T-helper 2 cell (primary cell): ENCODE measurements around the gene TNNT3.
"Not testable (repeated sequence)": the region's sequence is repeated elsewhere in the genome, so short reads cannot be mapped to it uniquely, and the experiment has no call there.

Experiments
- DNase-seq, 5 experiments: peaks; one replicate each; pipeline versions ENCODE4 v3.0.0 to v3.0.0-alpha.2; 2012 to 2022
- total RNA-seq, 2 donors: gene quantifications; one replicate each; lab custom pipeline; 2026; lab: John Stamatoyannopoulos, UW

The TNNT3 gene
- 7.1 to 7.2 reads per million in 2 donors for total RNA-seq

DNA sequence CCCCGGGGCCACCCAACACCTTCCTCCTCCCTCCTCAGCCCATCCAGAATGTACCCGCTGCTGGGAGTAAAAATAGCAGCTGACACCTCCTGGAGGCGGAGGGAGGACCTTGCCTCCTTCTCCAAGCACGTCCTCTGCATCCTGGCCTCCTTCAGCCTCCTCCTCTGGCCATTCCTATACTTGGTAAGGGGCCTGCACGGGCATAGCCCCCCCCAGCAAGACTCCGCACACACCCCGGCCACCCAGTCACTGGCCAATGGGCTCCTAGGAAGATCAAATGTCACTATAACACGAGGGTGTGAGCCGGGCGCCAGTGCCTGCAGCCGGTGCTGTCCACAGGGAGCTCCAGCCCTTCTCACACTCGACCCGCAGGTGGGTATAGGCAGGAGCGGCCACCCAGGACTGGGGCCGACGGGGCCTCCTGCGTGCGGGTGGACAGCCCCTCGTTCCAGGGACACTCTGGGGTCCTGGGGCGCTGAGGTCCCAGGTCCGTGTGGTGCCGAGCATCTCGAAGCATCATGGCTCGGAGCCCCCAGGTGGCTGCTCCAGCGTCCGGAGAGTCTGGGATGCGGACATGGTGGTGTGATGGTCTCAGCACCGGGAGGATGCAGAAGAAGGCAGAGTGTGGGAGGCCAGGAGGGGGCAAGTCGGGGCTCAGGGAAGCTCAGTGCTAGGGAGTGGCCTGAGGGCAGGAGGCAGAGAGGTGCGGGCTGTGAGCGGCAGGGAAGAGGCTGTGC lies at the start of gene TNNT3:
TNNT3 (plus strand) TSS at position 313 of the 737 bp plus-strand sequence. CDS start 3,172 bp downstream, outside the sequence.
- no peak for DNase-seq

DNA sequence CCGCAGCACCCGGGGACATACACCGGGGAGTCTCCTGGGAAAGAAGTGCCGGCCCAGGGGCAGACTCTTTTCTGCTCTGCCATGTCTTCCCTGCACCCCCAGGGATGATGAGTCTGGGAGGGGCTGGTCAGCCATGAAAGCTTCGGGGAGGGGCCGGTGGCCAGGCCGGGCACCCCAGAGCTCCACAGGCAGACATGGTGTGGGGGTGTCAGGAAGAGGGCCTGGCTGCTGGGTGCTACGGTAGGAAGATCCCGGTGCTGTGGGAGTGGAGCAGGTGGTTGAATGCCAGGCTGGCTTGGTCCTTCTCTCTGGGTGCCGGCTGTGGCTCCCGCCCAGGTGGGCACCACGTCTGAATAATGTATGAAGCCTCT lies 49.2 kb upstream of the TNNT3 start:
- DNase-seq: no peak

DNA sequence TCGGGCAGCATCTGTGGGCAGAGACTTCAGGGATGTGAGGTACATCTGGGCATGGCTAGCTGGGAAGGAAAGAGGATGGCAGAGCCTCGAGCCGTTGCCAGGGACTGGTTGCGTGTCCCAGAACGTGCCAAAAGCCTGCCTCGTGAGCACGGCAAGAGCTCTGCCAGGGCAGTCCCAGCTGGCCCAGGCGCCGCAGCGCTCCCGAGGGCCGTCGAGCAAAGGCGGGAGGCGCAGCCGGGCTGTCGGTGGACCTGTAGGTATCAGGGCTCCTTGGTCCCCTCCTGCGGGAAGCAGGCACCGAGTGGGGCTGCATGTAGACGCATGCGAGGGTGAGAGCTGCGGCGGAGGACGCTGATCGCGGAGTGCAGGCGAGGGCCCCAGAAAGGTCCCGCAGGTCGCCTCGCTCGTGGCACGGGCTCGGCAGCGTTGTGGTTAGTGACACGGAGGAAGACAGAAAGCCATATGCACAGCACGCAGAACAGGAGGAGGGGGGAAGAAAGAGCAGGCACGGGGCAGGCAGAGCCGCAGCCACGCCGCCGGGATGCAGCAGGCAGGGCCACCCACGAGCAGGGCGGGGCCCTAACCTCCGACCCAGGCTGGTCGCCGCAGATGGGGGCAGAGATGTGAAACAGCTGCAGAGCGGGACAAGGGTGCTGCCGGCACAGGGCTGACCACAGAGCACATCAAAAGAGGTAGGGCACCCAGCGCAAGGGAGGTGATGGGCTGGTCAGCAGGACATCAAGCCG lies 48.6 kb upstream of the TNNT3 start:
- peak in 2 of 5 experiments; percentile 63 to 68 for DNase-seq

DNA sequence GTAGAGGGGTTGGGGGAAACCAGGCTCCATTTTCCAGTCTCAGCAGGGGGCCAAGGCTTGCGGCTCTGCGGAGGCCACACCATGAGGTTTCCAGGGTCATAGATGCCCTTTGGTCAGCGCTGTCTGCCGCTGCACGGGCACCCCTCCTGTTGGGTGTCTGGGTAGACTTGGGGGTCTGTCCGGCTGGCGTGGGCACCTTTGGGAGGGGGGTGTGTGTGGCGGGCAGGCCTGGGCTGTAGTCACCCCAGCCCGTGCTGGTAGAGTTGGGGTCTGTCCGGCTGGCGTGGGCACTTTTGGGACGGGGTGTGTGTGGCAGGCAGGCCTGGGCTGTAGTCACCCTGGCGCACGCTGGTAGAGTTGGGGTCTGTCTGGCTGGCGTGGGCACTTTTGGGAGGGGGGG lies 48.0 kb upstream of the TNNT3 start:
- no peak for DNase-seq

DNA sequence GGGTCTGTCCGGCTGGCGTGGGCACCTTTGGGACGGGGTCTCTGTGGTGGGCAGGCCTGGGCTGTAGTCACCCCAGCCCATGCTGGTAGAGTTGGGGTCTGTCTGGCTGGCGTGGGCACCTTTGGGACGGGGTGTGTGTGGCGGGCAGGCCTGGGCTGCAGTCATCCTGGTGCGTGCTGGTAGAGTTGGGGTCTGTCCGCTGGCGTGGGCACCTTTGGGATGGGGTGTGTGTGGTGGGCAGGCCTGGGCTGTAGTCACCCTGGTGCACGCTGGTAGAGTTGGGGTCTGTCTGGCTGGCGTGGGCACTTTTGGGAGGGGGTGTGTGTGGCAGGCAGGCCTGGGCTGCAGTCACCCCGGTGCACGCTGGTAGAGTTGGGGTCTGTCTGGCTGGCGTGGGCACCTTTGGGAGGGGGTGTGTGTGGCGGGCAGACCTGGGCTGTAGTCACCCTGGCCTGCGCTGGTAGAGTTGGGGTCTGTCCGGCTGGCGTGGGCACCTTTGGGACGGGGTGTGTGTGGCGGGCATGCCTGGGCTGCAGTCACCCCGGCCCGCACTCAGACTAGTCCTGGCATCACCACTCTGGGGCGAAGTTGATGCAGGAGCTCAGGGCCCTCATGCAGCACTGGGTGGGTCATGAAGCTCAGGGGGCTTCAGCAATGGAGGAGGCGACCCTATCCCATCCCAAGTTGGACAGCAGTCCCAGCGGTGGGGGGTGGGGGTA lies 47.1 kb upstream of the TNNT3 start:
- DNase-seq: no peak

DNA sequence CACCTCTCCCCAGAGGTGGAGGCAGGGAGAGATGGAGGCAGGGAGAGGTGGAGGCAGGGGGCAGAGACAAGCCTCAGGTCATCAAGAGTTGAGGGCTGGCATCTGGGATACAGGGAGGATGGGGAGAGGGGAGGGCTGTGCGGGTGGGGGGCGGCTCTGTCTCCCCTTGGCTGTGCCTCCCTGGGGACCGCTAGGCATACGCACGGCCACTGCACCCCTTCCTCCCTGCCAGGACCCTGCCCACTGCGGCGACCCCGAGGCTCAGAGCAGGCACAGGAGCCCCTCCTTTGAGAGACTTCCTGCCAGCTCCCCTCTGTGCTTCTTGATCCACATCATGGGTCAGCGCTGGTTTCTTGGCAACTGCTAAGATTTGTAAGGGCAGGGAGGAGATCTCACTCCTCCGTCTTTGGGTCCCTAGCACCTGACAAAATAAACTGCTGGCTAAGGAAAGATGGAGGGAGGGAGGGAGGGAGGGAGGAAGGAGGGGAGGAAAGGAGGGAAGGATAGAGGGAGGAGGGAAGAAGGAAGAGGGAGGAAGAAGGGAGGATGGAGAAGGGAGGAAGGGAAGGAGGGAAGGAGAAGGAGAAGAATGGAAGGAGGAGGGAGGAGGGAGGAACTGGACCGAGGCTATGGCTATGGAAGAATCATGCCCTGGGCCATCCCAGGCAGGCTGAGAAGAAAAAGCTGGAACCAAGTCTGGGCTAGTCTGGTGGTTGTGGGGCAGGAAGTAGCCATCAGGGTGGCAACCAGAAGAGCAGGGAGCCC lies 46.3 kb upstream of the TNNT3 start:
- DNase-seq: no peak

DNA sequence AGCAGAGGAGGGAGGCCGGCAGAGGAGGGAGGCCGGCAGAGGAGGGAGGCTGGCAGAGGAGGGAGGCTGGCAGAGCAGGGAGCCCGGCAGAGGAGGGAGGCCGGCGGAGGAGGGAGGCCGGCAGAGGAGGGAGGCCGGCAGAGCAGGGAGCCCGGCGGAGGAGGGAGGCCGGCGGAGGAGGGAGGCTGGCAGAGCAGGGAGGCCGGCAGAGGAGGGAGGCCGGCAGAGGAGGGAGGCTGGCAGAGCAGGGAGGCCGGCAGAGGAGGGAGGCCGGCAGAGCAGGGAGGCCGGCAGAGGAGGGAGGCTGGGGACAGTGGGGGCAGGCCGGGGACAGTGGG lies 45.7 kb upstream of the TNNT3 start:
- DNase-seq: not testable (repeated sequence)

DNA sequence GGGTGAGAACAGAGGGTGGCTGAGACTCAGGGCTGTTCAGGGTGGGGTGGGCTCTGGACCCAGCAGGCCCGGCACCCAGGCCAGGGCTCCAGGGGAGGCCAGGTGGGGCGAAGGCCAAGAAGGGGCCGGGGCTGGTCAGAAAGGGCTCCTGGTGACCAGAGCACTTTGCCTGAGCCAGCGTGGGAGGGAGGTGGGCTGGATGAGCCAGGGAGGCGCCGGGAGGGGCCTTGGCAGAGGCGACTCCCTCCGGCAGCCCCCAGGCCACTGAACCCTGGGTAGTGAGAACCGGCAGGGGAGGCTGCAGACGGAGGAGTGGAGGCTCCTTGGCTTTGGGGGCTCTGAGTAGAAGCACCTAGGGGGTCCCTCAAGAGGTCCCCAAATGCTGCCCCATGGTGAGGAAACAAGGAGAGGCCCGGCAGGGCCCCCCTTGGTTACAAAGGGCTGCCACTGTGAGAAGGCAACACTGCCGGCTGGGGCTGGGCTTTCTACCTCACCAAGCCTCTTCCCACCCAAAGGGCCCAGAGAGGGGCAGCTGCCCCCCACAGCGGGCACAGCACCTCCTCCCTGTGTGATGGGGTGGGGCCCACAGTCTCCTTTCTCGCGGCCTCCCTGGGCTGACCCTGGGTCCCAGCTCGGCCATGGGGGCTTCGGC lies 44.9 kb upstream of the TNNT3 start:
- peak in 1 of 5 experiments; percentile 4 for DNase-seq

DNA sequence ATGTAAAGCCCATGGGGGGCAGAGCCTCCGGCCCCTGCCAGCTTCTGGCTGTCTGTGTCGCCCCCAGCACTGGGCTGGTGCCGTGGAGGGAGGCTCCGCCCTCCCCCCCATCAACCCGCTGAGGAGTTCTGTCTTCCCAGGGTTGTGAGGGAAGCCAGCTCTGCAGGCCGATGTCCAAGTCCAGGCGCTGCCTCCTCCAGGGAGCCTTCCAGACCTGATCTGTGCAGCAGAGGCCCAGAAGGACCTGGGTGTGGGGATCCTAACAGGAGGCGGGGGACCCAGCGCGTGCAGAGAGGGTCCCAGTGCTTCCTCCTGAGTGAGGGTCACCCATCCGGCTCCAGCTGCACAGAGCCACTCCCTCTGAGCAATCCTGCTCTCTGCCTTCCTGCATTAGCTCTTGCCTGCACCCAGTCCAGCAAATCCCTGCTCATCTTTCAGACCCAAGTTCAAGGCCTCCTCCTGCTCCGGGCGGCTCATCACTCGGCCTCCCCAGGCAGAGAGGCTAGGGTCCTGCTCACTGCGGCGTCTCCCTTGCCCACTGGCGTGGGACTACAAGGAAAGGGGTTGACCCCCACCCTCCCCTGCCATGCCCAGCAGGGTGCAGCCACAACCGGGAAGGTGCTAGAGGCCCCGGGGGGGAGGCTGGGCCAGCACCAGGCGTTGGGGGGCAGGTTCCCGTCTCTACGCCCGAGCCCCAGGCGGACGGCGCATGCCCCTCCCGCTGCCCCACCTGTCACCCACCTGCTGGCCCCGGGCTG lies 44.2 kb upstream of the TNNT3 start:
- DNase-seq: peak in 1 of 5 experiments; percentile 7

DNA sequence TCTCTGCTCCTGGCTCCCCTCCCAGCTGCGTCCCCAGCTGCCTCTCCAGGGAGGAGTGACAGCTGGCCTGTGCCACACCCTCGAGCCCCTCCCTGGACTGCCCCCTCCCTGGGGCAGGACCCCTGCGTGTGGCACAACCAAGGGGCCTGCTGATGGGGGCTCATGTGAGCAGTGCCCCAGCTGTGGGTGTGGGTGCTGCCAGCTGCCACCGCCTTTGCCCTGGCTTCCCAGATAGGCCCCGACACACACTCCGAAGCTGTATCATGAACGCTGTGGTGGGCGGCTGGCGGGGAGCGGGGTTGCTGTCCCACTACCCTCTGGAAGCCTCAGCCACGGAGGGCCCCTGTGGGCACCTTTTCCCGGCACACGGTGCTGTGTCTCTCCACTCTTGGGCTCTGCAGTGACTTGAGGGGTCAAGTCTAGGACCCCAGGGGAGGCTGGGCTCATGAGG lies 43.6 kb upstream of the TNNT3 start:
- DNase-seq: not testable (repeated sequence)

DNA sequence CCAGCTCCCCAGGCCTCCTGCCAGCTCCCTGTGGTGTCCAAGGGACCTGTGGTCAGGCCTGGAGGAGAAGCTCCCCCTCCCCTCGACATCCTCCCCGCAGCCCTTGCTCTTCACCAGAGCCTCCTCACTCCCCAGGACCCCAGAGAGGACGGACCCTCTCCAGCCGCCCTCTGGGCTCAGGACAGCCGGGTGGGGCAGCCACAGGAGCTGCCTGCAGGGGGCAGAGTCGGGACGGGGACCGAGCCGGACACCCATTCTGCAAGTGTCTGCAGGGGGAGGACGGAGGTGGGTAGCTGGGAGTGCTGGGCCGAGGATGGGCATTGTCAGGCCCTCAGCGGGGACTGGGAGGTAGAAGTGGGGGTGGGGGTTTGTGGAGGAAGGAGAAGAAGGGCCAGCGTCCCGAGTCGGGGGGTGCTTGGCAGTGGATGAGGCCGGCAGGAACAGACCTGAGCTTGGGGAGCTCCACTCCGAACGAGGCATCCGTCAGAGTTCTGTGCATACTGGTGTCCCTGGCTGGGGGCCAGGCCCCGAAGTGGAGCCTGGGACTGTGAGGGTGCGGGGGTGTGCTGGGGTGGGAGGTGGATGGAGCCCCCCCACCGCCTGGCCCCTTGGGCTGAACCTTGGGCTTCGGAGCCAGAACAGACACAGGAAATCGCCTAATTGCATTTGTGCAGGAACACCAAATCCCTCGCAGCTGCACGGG lies 43.0 kb upstream of the TNNT3 start:
- peak in 1 of 5 experiments; percentile 9 for DNase-seq

DNA sequence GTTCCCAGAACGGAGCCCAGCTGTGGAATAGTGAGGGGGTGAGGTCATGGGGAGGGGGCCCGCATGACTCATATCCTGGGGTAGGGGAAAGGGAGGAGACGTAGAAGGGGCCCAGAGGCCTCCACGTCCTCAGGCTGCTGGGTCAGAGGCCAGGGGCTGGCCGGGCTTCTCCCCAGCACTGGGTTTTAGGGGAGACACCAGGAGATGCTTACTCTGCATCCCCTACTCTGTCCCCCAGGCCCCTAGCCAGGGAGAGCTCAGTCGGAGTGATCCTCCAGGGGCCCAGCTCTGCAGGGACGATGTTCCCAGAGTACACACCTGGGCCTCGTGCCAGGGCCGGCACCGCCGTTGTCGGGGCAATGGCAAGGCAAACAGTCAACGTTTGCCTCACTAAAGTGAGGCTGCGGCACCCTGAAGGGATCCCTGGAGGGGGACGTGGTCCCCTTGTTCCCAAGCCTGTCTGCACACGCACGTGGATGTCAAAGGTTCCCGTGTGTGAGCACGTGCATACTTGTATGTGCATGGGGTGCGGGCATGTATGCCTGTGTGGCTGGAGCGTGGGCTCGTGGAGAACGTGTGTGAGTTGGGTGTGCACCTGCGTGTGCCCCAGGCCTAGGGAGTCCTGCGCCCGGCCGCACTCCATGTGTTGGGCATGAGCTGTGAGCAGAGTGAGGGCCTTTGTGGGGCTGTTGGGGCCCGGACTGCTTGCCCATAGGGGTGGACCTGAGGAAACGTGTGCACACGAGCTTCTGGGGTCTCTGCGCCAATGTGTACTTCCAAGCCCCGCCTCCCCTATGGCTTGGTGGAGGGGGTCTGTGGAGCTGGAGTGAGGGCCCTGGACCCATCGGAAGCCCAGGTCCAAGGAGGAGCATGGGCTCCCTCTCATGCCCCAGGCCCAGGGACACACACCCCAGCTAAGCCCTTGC lies 42.0 kb upstream of the TNNT3 start:
- peak in 1 of 5 experiments; percentile 7 for DNase-seq

DNA sequence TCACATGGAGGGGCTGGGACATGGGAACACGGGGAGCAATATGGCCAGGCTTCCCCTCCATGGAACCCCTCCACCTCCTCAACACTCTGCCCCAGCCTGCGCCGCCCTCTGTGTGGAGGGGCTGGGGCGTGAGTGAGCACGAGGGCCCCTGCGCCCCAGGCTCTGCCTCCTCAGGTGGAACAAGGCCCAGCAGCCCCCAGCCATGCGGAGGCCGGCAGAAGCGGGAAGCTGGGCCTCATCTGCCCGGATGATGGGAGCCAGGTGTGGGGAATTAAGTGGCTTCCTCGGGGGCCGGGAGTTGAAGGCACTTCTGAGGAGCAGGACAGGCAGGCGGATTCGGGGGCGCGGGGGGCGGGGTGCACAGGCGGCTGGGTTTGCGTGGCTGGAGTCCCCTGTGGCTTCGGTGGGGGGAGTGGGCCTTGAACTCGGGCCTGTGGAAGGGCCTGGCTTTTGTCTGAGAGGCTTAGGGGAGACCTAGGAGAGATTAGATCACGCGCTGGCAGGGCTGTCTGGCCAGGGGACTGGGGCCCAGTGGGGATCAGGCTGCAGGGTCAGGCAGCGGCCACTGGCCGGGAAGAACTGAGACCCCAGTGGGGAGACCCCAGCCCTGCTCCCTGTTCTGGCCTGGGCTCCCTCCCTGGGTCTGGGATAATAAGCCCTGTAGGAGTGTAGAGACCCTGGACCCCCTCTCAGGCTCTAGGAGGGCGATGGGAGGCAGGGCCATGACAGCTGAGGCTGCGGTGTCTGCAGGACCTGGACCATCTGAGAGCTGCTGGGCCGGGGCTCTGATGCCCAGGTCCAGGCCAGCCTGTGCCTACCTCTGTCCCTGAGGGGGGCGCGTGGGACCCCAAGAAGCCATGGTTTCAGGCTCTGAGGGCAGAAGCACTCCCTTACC lies 41.1 kb upstream of the TNNT3 start:
- DNase-seq: peak in 1 of 5 experiments; percentile 5

DNA sequence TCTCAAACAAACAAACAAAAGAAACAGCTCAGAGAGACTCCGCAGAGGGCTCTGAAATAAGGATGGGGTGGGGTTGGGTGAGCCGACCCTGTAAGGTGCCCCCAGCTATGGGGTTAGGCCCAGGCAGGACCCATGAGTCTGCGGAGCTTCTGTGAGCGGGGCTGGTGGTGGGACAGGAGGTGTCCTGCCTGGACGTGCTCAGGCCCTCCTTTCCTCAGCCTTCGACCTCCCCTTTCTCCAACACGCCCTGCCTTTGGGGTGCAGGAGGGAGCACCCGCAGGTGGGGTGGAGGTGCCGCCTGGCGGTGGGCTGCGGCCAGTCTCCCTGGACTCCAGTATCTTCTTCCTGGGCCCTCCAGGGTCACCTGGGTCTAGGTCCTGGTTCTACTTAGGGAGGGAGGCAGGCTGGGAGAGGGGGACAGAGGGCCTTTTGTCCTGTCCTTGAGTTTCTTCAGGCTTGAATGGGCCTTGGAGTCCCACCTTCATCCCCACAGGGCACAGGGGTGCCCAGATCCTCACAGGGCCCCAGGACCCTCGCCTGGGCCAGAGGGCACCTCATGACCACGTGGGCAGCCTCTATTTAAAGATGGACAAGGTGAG lies 40.1 kb upstream of the TNNT3 start:
- peak in 1 of 5 experiments; percentile 5 for DNase-seq

DNA sequence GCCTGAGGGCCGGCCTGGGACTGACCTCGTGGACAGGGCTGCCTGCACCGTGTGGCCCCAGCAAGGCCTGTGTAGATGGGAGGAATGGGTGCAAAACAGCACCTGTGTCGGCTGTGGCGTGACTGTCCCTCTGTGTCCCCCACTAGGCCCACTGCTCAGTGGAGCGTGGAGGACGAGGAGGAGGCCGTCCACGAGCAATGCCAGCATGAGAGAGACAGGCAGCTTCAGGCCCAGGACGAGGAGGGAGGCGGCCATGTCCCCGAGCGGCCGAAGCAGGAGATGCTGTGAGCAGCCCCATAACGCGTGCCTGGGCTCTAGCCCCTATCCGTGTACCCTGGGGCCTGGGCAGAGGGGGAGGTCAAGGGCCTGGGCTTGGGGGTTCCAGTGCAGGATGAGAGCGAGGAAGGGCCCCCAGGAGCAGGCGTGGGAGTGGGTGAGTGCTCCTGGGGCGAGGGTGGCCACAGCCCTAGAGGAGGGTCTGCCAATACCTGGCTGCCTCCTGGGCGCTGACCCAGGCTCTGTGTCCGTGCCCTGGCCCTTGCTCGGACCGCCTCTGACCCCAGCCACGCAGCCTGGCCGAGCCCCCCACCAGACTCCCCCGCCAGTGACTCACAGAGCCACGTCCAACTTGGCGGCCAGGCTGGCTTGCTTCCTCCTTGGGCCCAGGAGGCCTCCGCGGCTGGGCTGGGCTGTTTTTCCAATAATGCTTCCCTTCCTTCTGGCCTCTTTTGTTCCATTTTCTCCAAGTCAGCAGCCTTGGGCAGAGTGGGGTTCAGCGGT lies 39.4 kb upstream of the TNNT3 start:
- peak in 1 of 5 experiments; percentile 8 for DNase-seq

DNA sequence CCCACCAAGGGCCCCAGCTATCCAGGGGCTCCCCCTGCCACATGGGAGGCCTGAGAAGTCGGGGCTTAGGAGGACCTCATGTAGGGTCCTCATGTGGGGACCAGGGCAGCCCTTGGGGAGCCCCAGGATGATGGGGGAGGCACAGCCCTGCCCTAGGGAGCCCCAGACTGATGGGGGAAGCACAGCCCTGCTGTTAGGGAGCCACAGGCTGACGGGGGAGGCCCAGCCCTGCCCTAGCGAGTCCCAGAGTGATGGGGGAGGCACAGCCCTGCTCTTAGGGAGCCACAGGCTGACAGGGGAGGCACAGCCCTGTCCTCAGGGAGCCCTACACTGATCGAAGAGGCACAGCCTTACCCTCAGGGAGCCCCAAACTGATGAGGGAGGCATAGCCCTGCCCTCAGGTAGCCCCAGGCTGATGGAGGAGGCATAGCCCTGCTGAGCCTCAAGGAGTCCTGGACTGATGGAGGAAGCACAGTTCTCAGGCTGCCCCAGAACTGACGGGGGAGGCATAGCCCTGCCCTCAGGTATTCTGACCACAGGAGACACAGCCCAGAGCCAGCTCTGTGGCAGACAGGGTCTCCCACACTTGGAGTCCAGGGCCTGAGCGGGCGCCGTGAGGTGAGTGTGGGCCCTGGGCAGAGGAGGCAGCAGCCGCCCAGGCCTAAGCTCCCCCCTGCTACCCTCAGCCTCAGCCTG lies 38.6 kb upstream of the TNNT3 start:
- DNase-seq: no peak
